Medulla oblongata (tissue), 1 donor: ENCODE data around the gene BLID.
A peak's percentile ranks its signal among the peaks of the same experiment; 100 is the strongest.

Source experiments
- DNase-seq: peaks from one replicate; pipeline ENCODE4 v3.0.0-alpha.2; 2015; ENCODE audit errors: extremely low spot score

The BLID gene

GRCh38 chr11:122105044-122105758, 10.8 kb downstream of the BLID start:
- DNase-seq: peak; percentile 61

GRCh38 chr11:122104341-122104740, 11.7 kb downstream of the BLID start:
- DNase-seq: no peak

GRCh38 chr11:122103726-122104125, 12.3 kb downstream of the BLID start:
- no peak for DNase-seq

- DNase-seq: peak; percentile 17
Measured at GRCh38 chr11:122103321-122103720, 12.7 kb downstream of the BLID start.

GRCh38 chr11:122102426-122102825, 13.6 kb downstream of the BLID start:
- no peak for DNase-seq

- DNase-seq: peak; percentile 97
Measured at GRCh38 chr11:122101625-122102291, 14.3 kb downstream of the BLID start.

GRCh38 chr11:122100756-122101080, 15.3 kb downstream of the BLID start:
- DNase-seq: peak; percentile 79

- DNase-seq: no peak
Measured at GRCh38 chr11:122100037-122100755, 15.8 kb downstream of the BLID start.

- DNase-seq: peak; percentile 68
Measured at GRCh38 chr11:122099374-122100036, 16.5 kb downstream of the BLID start.

GRCh38 chr11:122098261-122098980, 17.6 kb downstream of the BLID start:
- DNase-seq: no peak

- peak; percentile 62 for DNase-seq
Measured at GRCh38 chr11:122097419-122098001, 18.5 kb downstream of the BLID start.

- DNase-seq: peak; percentile 48
Measured at GRCh38 chr11:122096272-122097112, 19.5 kb downstream of the BLID start.

GRCh38 chr11:122095681-122096262, 20.2 kb downstream of the BLID start:
- DNase-seq: peak; percentile 40

- DNase-seq: no peak
Measured at GRCh38 chr11:122094836-122095235, 21.2 kb downstream of the BLID start.

- no peak for DNase-seq
Measured at GRCh38 chr11:122093731-122094275, 22.2 kb downstream of the BLID start.

- DNase-seq: no peak
Measured at GRCh38 chr11:122091835-122092234, 24.2 kb downstream of the BLID start.

GRCh38 chr11:122089111-122089510, 26.9 kb downstream of the BLID start:
- no peak for DNase-seq

GRCh38 chr11:122085712-122086111, 30.3 kb downstream of the BLID start:
- no peak for DNase-seq

GRCh38 chr11:122085264-122085663, 30.8 kb downstream of the BLID start:
- DNase-seq: no peak

- DNase-seq: no peak
Measured at GRCh38 chr11:122082205-122082604, 33.8 kb downstream of the BLID start.
